Right atrium auricular region (tissue), 2 donors: ENCODE data around the gene GREM2. TPM values are rescaled to one million over a fixed set of nuclear protein-coding genes. Genes with fewer than 3 reads are reported as not detected.

Source experiments
- DNase-seq: peaks from one replicate; pipeline ENCODE4 v3.0.0-alpha.2; 2019; ENCODE audit warnings: low spot score
- H3K27ac ChIP-seq, 2 donors: fragments of 200-600 bp; sonication (generic); 1 replicate in 1 of 2; 2 replicates in 1 of 2; pipeline ENCODE4 v1.5.1; 2016 to 2019
- H3K27me3 ChIP-seq, 2 donors: fragments of 200-600 bp; sonication (generic); one replicate each; pipeline versions ENCODE4 v1.5.1 to v1.6.0; 2017 to 2019
- H3K36me3 ChIP-seq: fragments of 200-600 bp; sonication (generic); one replicate; pipeline ENCODE4 v1.5.1; 2016
- H3K4me1 ChIP-seq, 2 donors: fragments of 200-600 bp; sonication (generic); one replicate each; pipeline versions ENCODE4 v1.5.1 to v1.6.0; 2017 to 2019
- H3K4me3 ChIP-seq, 2 donors: fragments of 200-600 bp; sonication (generic); 1 replicate in 1 of 2; 2 replicates in 1 of 2; pipeline ENCODE4 v1.5.1; 2017 to 2019; ENCODE audit warnings: mild to moderate bottlenecking in 1 of 2, moderate library complexity in 1 of 2
- H3K9me3 ChIP-seq, 2 donors: fragments of 200-600 bp; sonication (generic); one replicate each; pipeline ENCODE4 v1.5.1; 2019
- total RNA-seq, 2 donors: library from RNA; depleted of rRNA; stranded (reverse); fragments of >200 nt; gene quantifications; one replicate each; pipeline ENCODE4 v1.1.0, GENCODE V29; 2016
- TF ChIP-seq, protein P1 (sequence below), 2 donors: fragments of 200-600 bp; sonication (generic); IDR thresholded peaks; one replicate each; pipeline ENCODE4 v1.5.1; 2019; ENCODE audit warnings: antibody characterized with exemption in 2 of 2

The GREM2 gene
- total RNA-seq, 2 donors from 2014 or later = not detected

DNA sequence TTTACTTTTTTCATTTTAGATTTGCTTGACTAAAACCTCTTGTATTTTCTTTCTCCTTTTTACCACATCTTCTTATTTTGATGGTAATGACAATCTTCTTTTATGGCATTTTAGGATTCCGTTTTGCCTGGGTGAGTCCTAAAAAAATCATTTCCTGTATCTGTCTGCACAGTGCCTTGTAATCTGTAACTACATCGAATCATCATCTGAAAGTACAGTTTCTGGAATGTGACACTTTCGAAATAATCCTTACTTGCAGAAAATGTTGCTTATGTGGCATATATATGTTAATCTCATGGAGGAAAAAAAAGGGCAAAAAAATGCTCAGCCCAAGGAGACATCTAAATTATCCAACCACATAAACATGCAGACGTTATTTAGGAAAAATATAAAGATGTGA lies 29.0 kb downstream of the GREM2 start:
- no peaks in the 10 kb centered on the region for H3K4me1 ChIP-seq
- DNase-seq = no peak
- TF ChIP-seq, protein P1, sequence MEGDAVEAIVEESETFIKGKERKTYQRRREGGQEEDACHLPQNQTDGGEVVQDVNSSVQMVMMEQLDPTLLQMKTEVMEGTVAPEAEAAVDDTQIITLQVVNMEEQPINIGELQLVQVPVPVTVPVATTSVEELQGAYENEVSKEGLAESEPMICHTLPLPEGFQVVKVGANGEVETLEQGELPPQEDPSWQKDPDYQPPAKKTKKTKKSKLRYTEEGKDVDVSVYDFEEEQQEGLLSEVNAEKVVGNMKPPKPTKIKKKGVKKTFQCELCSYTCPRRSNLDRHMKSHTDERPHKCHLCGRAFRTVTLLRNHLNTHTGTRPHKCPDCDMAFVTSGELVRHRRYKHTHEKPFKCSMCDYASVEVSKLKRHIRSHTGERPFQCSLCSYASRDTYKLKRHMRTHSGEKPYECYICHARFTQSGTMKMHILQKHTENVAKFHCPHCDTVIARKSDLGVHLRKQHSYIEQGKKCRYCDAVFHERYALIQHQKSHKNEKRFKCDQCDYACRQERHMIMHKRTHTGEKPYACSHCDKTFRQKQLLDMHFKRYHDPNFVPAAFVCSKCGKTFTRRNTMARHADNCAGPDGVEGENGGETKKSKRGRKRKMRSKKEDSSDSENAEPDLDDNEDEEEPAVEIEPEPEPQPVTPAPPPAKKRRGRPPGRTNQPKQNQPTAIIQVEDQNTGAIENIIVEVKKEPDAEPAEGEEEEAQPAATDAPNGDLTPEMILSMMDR (IDR thresholded peaks at IDR 0.05) = no peak

DNA sequence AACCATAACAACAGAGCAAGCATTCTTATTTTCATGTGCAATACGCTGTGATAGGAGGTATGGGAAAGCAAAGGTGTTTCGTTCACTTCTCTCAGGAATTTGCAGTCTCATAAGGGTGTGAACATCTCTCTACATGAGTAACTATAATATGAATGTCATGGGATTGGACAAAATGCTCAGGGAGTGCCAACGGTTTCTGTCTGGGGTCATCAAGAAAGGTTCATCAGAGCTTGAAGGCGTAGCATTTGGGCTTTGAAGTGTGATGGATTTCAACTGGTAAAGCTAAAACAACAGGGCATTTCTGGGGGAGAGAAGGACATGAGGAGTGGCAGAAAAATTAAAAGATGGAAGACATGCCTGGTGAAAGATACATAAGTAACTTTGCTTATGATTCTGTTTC lies 32.4 kb downstream of the GREM2 start:
- H3K4me1 ChIP-seq = no peaks in the 10 kb centered on the region
- TF ChIP-seq, protein P1 (IDR thresholded peaks at IDR 0.05) = no peak
- H3K4me3 ChIP-seq = no peak overlapping the region
- no peak overlapping the region for H3K27ac ChIP-seq
- H3K36me3 ChIP-seq = no peaks in the 10 kb centered on the region
- no peaks in the 10 kb centered on the region for H3K27me3 ChIP-seq
- no peaks in the 10 kb centered on the region for H3K9me3 ChIP-seq
- DNase-seq = no peak

More for the DNA sequence above, 29.0 kb downstream of the GREM2 start:
- Histone ChIP-seq H3K36me3 (no peaks in the 10 kb centered on the region), H3K4me3 (no peak overlapping the region), H3K9me3 (no peaks in the 10 kb centered on the region), H3K27me3 (no peaks in the 10 kb centered on the region), H3K27ac (no peak overlapping the region)

DNA sequence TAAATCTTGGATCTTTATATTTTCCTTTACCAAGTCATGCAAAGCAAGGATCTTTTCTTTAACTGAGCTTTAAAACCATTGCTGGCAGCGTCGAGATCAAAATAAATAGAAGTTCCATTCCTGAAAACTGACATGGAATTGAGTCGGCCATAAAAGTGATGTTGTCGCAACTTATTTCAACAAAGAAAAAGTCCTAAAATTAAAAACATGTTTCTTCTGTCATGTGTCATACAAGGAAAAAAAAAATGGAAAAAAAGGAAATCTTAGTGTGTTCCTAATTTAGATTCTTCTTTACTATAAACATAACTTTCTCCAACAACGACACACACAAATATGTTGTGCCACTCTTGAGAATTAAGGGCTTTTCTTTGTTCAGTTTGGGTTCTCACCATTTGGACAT lies 34.9 kb downstream of the GREM2 start:
- no peak overlapping the region for H3K27ac ChIP-seq
- H3K36me3 ChIP-seq = no peaks in the 10 kb centered on the region
- no peaks in the 10 kb centered on the region for H3K9me3 ChIP-seq
- no peak overlapping the region for H3K4me3 ChIP-seq
- H3K27me3 ChIP-seq = no peaks in the 10 kb centered on the region
- no peak for DNase-seq
- no peaks in the 10 kb centered on the region for H3K4me1 ChIP-seq
- TF ChIP-seq, protein P1 (IDR thresholded peaks at IDR 0.05) = no peak

DNA sequence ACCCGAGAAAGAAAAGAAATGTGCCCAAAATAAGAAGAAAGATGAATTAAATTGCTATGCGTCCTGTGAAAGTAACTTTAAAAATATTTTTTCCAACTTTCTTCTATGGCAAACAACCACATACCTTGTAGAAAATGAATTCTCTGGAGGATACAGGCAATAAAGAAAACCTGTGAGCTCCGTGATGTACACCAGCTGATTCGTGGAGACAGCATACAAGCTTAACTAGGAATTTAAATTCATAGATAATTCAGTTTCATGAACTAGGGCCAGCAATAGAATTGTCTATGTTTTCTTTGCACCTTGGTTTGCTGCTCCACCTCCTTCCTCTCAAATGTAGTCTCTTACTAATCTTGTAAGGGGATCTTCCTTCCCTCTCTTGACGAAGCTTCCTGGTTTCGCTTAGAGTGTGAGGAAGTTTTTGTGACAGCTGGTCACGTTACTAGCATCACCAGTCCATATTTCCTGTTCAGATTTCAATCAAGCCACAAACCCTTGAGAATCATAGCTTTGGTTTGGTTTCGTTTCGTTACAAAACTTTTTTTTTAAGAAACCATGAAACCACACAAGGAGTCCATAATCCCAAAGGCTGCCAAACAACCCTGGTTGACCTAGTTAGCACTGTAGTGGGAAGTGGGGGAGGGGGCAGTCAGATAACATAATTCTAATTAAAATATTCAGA lies 35.8 kb downstream of the GREM2 start:
- no peak for DNase-seq
- Histone ChIP-seq H3K4me1 (no peaks in the 10 kb centered on the region), H3K9me3 (no peaks in the 10 kb centered on the region), H3K27me3 (no peaks in the 10 kb centered on the region), H3K4me3 (peak overlapping the region in 1 of 2 donors; percentile 7), H3K27ac (no peak overlapping the region), H3K36me3 (no peaks in the 10 kb centered on the region)
- TF ChIP-seq, protein P1 (IDR thresholded peaks at IDR 0.05) = no peak

DNA sequence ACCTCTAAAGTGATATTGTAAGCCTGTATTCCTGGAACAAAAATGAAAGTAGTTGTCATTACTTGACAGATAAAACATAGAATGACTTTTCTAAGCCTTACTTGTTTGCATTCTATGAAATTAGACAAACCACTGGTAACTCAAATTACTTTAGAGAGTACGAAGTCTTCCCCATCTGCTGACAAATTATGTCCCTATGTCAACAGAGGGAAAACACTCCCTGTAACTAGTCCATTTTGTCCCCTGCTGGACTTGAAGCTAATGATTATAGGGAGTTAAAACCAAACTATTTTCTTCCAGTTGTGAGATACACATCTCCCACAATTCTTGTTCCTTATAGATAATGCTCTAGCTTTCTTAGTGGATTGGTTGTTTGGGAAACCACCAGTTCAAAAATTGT lies 39.6 kb downstream of the GREM2 start:
- Histone ChIP-seq H3K27ac (no peak overlapping the region), H3K4me1 (no peaks in the 10 kb centered on the region), H3K36me3 (no peaks in the 10 kb centered on the region), H3K4me3 (no peak overlapping the region), H3K9me3 (no peaks in the 10 kb centered on the region), H3K27me3 (no peaks in the 10 kb centered on the region)
- TF ChIP-seq, protein P1 (IDR thresholded peaks at IDR 0.05) = no peak
- DNase-seq = no peak

DNA sequence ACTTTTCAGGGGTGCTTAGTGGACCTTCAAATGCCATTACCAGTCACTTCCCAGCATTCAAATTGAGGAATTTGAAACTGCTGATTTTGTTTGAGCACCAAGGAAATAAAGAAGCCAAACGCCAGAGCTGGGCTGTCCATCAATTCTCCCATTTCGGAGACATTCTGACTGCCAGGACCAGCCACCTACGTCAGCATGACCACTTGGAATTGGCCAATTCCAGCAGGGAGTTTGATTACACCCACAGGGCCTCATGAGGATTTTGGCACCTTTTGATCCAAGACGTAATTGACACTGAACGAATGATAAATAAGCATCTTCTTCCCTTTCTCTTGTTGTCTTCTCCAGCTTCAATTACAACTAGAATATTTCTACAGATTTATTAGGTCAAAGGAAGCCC lies 40.2 kb downstream of the GREM2 start:
- TF ChIP-seq, protein P1 (IDR thresholded peaks at IDR 0.05) = no peak
- Histone ChIP-seq H3K27ac (no peak overlapping the region), H3K4me1 (no peaks in the 10 kb centered on the region), H3K36me3 (no peaks in the 10 kb centered on the region), H3K9me3 (no peaks in the 10 kb centered on the region), H3K27me3 (no peaks in the 10 kb centered on the region), H3K4me3 (no peak overlapping the region)
- no peak for DNase-seq
